Breast epithelium (tissue), 3 donors: ENCODE measurements around the gene DDC.

Source experiments
- CTCF ChIP-seq, 3 donors: fragments of 450-650 bp; IDR thresholded peaks; one replicate each; pipeline ENCODE4 v1.5.1; 2016 to 2017; ENCODE audit warnings: antibody characterized with exemption in 3 of 3, mild to moderate bottlenecking in 3 of 3, moderate library complexity in 3 of 3
- POLR2A ChIP-seq: fragments of 450-650 bp; IDR thresholded peaks from one replicate; pipeline ENCODE4 v1.6.1; 2016; ENCODE audit warnings: antibody characterized with exemption, mild to moderate bottlenecking, moderate library complexity
- POLR2AphosphoS5 ChIP-seq, 3 donors: sonication (generic); formaldehyde crosslinking; IDR thresholded peaks; one replicate each; pipeline ENCODE4 v1.6.1; 2017; ENCODE audit warnings: antibody characterized with exemption in 3 of 3

GRCh38 chr7:50508471-50508943 lies 56.7 kb downstream of the DDC start:
- TF ChIP-seq CTCF (IDR thresholded peaks at IDR 0.05) (no peak), POLR2A (no peak), POLR2AphosphoS5 (IDR thresholded peaks at IDR 0.05) (no peak)
